NCI-H446 (cell line): ENCODE data around the gene NRXN2.

Experiments
- DNase-seq, 2 experiments: peaks; one replicate each; lab custom pipeline; 2025; lab: John Stamatoyannopoulos, UW

Gene NRXN2

GRCh38 chr11:64698427-64698826 is 24.6 kb downstream of the NRXN2 start:
- DNase-seq: no peak

DNA sequence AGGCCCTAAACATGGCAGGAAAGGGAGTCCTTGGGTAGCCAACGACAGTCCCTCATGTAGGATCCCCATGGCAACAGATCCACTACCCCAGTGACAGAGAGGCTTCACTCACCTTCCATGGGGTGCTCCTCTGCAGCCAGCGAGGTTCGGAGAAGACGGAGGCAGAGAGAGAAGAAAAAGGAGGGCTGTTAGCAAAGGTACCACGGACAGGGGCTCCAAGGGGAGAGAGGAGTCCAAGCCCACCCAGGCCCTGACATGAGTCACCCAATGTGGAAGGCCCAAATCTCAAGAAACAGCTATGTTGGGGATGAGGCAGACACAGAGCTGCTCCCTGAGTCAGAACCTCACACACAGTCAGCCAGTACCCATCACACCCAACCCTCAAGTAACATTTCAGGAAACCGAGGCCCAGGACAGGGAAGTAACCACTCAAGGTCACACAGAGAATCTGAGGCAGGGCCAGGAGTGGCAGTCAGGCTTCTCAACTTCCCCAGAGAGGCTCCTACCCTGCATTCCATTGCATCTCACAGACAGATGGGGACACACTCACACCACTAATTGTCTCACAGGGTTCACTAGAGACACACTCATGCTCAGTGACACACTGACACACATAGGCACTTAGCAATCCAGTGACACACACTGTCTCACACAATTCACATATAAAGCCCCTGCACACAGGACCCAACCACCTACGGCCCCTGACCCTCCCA is 25.2 kb downstream of the NRXN2 start:
- no peak for DNase-seq

DNA sequence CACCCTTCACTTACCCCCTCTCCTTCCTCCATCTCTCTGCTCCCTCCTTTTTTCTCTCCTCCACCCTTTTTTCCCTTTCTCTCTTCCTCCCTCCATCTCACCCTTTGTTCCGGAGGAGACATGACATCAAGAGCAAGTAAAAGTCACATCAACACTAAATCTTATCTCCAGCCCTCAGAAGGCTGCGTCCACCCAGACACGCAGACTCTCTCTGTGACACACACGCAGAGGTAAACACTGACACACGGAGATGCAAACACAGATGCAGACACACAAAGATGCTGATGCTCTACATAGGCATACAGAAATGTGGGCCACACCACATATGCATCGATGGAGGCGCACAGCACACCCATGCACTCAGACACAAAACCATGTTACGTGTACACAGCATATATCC is 27.0 kb downstream of the NRXN2 start:
- no peak for DNase-seq

DNA sequence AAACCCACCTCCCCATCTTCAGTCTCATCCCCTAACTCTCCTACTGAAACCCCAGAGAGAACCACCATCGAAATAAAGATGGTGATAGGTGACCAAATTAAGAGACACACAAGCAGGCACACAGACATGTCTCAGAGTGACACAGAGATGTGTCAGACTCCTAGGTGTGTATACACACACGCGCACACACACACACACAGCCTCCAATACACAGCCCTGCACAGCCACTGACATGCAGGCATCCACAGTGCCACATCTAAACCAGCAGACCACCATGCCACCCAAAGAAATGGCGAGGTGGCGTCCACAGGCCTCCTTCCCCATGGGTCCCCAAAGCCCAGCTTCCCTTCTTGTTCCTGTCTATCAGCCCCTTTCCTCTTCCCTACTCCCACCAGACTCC is 27.4 kb downstream of the NRXN2 start:
- DNase-seq: no peak

DNA sequence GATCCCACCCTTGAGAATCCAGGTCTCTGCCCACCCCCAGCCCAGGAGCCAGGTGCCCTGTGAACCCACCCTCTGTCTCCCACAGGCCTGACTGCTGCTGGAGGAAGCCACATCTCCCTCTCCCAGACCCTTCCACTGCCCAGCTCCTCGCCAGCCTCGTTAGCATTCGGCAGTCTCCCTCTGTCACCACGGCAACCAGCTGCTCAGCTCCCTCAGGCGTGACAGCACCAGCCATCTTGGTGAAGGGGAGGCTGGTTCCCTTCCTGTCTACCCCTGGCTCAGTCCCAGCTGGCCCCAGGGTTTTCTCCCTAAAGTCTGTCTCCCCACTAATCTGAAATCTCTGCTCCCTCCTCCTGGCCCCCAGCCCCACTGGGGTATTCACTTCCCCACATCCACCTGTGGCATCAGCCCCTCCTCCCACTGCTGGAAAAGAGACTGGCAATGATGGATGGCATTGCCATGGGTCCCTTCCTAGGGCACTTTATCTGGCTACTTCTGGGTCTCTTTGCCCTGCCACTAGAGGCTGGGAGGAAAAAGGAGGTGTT is 28.1 kb downstream of the NRXN2 start:
- DNase-seq: peak in 1 of 2 experiments; percentile 49

GRCh38 chr11:64694026-64694755 is 28.8 kb downstream of the NRXN2 start:
- DNase-seq: no peak

GRCh38 chr11:64692764-64693331 is 30.1 kb downstream of the NRXN2 start:
- no peak for DNase-seq

GRCh38 chr11:64691543-64691942 is 31.5 kb downstream of the NRXN2 start:
- DNase-seq: no peak

GRCh38 chr11:64690235-64690634 is 32.8 kb downstream of the NRXN2 start:
- DNase-seq: no peak

GRCh38 chr11:64688534-64688982 is 34.4 kb downstream of the NRXN2 start:
- peak; percentile 91 to 92 for DNase-seq

GRCh38 chr11:64687643-64688533 is 35.1 kb downstream of the NRXN2 start:
- peak in 1 of 2 experiments; percentile 43 for DNase-seq

GRCh38 chr11:64687204-64687603 is 35.8 kb downstream of the NRXN2 start:
- DNase-seq: peak; percentile 87 to 93

DNA sequence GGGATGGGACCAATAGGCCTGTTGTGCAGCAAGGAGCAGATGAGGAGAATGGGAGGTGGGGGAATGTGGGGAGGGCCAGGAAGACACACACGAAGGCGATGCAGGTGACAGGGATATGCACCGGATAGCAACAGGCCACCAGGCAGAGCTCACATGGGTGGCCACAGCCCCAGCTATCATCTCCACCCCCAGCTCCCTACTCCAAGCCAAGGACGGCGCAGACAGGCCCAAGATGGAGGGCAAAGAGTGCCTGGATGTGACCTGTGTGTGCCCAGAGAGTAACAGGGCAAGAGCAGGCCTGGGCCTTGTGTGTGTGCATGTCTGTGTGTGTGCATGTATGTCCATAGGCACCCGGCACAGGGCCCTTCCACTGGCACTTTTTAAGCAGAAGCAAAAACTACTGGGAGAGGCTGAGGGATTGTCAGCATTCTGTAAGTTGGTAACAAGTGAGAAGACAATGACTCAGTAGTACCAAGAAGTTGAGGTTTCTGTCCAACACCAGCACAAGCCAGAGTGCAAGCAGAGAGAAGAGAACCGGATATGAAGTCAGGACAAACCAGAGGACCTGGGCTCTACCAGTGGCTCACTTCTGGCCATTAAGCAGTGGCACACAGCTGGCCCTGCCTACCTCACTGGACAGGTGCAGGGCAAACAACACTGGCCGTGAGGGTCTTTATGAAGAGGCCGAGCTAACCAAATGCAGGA is 36.4 kb downstream of the NRXN2 start:
- DNase-seq: no peak

- DNase-seq: no peak
These were observed 37.5 kb downstream of the NRXN2 start for GRCh38 chr11:64685536-64685935.

DNA sequence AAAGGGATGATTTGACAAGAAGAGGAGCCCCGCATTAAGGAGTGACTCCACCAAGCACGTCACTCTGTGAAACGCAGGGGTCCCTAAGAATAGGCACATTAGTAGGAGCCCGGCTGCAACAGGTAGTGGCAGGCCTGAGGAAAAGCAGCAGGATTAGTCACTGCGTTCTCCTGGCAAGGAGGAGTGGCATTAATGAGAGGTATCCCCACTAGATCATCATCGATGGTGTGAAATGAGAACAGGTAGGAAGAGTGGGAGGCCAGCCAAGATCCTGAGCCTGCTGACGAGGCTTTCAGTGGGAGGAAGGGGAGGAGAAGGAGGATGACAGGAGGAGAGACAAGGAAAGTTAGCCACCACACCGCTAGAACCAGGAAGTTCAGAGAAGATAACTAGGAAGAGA is 38.6 kb downstream of the NRXN2 start:
- no peak for DNase-seq

DNA sequence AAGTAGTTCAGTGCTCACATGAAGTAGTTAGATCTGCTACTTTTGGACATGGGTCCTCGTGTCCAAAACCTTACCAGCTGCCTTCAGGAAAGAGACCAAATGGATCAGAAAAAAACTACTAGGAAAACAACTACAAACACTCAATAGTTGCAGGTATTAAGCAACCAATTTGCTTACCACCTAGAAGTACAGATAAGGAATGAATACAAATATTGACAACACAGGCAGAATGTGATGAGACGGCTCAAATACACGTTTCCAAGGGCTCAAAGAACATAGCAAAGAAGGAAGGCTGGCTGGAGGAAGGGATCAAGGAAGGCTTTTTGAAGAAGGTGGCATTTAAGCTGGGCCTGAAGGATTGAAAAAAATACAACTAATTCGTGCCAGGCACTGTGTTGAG is 41.8 kb downstream of the NRXN2 start:
- no peak for DNase-seq

DNA sequence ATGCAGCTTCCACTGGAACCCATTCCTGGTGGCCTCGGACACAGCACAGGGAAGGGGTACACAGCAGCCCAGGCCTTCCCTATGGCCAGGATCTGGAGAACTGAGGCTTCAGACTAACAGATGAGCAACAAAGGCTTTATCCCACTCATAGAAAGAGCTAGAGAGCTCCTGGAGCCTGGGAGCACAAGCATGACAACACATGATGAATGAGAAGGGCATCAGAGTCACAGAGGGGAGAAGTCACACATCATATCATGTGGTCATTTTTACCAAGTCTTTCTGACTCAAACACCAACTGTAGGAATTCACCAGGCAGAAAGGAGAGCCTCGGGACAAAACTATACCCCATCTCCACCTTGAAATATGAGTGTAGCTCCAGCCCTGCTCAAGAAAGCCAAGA is 43.2 kb downstream of the NRXN2 start:
- DNase-seq: no peak

DNA sequence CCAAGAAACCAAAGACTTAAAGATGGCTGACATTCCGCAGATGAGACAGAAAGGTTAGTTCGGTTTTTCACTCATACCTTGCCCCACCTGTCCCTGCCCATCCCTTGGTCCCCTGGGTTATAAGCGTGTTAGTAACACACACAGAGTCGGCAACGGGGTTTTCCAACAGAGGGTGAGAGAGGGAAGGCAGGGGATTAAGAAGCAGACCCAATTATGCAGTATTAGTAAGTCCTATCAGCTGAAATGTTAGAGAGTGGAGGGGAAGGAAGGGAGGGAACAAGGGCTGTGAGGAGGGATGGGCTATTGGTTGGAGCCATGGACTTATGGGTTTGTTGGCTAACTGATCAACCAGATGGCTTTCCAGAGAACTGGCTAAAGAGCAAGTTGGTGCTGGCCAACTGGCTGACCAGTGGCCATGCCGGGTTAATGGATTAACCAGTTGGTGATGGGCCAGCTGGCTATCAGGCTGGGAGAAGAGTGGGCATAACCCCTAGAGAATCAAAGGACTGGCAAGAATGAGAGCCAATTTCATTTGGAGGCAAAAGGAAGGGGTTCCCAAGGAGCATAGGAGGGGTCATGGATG is 45.5 kb downstream of the NRXN2 start:
- no peak for DNase-seq

DNA sequence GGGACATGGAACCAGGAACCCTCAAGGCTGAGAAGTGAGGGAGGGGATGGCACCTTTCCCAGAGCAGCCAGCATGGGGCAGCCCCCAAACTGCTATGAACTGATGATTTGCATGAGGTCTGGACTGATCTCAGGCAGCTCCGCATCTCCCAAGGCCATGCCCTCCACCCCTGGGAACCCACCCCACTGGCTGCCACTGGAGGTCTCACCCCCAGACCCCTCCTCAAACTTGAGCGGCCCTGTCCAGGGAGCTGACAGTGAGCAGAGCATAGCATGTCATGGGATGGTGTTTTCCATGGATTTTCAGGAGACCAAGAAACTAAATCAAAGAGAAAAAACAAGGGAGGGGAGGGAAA is 46.8 kb downstream of the NRXN2 start:
- DNase-seq: no peak

DNA sequence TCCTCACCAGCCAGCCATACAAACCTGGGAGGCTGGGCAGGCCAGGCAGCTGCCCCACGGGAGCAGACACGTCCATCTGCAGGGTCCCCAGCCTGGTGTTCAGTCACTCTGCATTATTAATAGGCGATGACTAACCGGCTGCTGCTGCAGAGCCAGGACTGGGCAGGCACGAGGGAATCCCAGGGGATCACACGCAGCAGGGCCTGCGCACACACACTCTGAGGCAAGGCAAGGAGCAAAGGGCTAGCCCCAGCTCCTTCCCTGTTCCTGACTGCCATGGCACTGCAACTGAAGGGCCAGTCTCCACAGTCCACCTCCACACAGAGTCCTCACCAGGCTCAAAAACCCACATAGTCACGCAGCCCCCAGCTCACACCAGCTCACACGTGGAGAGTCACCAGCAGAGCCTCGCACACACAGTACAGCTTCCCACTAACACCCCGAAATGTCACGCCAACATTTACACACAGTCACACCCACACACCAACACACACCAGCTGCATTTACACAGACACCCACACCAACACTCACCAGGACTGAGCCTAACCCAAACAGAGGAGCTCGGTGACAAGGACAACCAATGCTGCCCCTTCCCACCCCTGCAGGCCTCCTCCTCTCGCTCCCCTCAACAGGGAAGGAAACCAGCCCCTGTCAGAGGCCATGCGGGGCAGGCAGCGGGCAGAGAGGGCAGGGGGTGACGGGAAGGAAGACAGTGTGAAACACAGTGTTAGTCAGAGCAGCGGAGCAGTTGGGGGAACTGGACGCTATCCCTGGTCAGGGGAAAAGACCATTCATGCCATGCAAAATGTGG is 47.3 kb downstream of the NRXN2 start:
- DNase-seq: peak; percentile 20 to 86
